ENCODE data around the gene ATP2B2.

The ATP2B2 gene

DNA sequence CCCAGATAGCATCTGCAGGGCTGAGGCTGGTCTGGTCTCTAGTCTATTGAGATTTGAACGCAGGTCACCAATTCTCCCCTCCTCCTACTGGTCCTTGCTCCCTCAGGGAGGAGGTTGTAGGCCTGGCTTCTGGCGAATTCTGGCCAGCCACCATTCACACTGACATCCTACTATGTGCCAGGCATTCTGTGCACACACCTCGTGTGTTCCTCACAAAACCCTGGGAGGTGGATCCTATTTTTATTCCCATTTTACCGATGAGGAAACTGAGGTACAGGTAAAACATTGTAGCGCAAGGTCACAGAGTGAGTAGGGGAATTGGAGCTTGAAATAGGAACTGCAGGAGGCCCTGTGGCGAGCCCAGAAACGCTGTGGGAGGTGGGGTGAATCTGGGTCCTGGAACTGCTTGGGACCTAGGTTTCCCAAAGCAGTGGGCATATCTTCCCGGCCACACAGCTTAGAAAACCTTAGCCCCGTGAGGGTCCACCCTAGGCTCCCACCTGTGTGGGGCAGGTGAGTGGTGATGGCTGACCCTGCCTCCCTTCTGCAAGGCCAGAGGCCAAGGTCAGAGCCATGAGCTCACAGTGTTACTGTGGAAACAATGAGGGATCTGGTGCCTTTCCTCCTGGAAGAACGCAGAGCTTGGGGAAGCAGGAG lies 4.8 kb upstream of the ATP2B2 start:
- DNase-seq, result no peak

DNA sequence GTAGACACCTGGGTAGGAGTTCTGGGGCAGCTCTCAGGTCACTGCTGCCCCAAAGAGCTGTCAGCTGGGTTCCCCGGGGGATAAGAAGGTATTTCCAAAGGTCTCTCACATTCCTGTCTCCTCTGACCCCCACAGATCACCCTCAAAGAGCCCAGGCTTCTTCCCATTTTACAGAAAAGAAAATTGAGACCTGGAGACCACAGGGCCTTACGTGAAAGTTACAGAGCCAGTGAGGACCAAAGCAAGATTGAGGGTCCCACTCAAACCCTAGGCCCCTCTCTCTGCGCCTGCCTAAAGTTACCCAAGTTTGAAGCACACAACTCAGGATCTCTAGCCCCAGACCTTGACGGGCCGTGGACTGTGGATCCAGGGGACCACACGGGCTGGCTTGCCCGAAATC lies 3.9 kb upstream of the ATP2B2 start:
- no peak for DNase-seq

- no peak for DNase-seq
These were observed 3.4 kb upstream of the ATP2B2 start for GRCh38 chr3:10508619-10509260.

DNA sequence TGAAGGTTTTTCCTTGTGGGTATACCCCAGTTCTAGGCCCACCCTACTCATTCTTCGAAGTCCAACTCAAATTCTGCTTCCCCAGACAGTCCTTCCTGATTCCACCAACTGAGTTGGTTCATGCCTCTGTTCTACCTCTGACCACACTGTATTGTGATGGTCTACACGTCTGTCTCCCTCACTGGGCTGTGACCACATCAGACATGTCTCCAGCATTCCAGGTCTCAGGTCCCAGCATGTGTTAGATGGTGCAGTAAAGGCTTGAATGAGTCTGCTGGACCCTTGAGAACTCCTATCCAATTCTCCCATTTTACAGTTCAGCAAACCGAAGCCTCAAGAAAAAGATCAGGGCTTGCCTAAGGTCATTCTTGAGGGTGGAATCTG lies 2.8 kb upstream of the ATP2B2 start:
- no peak for DNase-seq

DNA sequence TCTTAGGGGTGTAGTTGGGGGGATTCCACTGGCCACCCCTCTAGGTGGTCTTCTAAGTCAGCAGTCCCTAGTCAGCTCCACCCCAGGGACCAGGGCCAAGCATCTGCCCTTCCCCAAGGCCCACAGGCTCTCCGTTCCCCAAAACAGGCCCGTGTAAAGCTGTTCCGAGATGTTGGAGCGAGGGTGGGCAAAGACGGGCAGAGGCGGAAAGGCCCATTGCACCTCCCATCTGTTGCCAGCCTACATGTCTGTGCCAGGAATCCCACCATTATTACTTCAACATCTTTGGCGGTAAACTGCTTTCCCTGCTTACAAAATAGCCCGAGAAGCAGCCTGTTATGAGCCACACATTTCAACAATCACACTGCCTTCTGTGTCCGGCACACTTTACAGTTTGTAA lies 1.9 kb upstream of the ATP2B2 start:
- DNase-seq, result no peak

- no peak for DNase-seq
These were observed 1.3 kb upstream of the ATP2B2 start for GRCh38 chr3:10506696-10507095.

DNA sequence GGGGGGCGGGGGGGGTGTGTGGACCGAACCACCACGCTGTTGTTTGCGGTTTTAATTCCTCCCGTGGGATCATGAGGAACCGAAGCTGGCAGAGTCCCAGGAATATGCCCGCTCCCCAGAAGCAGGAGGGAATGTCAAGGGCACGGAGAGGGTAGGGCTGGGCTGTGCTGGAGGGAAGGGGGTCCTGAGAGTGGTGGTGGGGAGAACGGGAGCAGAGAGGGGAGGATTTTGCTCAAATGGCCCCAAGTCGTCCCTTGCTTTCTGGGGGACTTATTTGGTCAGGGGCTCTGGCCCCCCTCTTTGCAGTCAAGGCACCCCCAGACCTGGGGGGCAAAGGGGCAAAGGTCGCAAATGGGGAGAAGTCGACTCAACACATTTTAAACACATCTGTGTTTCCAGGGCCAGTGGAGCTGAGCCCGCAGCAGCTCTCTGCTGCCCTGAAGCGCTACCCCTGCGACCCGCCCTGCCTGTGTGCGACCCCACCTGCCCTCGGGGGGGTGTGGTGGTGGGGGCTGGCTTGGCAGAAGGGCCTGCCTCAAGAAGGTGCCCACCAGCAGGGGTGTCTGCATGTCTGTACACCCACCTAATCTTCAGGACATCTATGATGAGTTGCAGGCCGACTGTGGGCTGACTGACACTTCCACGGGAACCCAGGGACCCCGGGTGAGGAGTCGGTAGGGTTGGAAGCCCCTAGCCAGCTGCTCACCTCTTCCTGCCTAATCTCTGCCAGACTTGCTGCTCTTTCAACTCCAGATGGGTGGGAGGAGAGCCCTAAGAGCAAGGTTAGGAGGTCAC lies 602 bp upstream of the ATP2B2 start:
- peak; percentile 46 to 80 for DNase-seq

- DNase-seq, result peak in 1 of 2 experiments; percentile 40
These were observed 976 bp downstream of the ATP2B2 start for GRCh38 chr3:10504171-10505049.

- DNase-seq, result no peak
These were observed 2.1 kb downstream of the ATP2B2 start for GRCh38 chr3:10503217-10503796.

- no peak for DNase-seq
These were observed 3.1 kb downstream of the ATP2B2 start for GRCh38 chr3:10502185-10502880.

- DNase-seq, result no peak
These were observed 3.7 kb downstream of the ATP2B2 start for GRCh38 chr3:10501664-10502052.

GRCh38 chr3:10500717-10501663 lies 4.4 kb downstream of the ATP2B2 start:
- no peak for DNase-seq

- DNase-seq, result no peak
These were observed 7.1 kb downstream of the ATP2B2 start for GRCh38 chr3:10498271-10498670.

DNA sequence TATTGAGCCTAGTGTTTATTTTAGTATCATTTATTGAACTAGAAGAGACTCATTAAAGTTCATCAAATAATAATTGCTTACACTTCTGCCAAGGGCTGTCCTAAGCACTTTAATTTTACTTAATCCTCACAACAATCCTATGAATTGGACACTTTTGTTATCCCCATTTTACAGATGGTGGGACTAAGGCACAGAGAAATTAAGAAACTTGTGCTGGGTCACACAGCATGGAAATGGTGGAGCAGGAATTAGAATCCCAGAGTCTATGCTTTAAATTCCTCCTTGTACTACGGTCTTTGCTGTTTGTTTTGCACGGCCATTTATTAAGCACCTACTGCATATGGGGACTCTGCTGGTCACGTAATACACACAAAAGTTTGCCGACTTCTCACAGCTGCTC lies 7.9 kb downstream of the ATP2B2 start:
- no peak for DNase-seq

GRCh38 chr3:10496121-10496863 lies 9.1 kb downstream of the ATP2B2 start:
- no peak for DNase-seq

GRCh38 chr3:10495614-10496013 lies 9.8 kb downstream of the ATP2B2 start:
- DNase-seq, result no peak

- no peak for DNase-seq
These were observed 10.4 kb downstream of the ATP2B2 start for GRCh38 chr3:10495003-10495402.

DNA sequence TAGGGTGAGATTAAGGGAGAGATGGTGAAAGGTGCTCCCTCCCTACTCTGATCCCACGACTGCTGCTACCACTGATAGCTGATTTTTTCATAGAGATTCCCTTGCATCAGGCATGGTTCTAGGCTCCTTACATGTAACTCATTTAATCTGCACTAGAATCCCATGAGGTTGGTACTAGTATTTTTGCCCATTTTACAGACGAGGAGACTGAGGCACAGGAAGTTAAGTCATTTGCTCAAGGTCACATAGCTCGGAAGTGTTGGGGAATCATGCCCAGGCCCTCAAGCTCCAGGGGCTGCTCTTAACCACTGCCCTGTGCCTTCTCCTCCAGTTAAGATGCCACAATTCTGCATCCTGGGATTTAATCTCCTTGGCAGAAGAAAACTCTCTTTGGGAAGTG lies 11.2 kb downstream of the ATP2B2 start:
- no peak for DNase-seq

DNA sequence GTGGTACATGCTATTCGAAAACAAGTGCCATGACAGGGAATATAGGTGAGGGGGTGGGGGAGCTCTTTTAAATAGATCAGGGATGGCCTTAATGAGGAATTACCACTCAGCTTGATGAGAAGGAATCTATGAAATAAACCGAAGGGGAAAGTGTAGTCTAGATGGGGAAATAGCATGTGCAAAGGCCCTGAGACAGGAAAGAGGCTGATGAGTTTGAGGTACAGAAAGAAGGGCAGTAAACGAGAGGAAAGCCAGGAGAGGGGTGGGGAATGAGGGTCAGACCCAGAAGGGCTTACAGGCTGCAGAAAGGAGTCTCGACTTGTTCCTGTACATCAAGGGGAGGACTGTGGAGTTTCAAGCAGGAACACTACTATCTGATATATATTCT lies 12.2 kb downstream of the ATP2B2 start:
- no peak for DNase-seq

Data from NCI-H526 (cell line).